ENCODE results near the gene PIK3R1.

- no peak for TF ChIP-seq EP300 (IDR thresholded peaks at IDR 0.05)
- TF ChIP-seq CTCF (IDR thresholded peaks at IDR 0.05), result no peak
- TF ChIP-seq POLR2AphosphoS5 (IDR thresholded peaks at IDR 0.05), result peak in 1 of 2 donors; percentile 8
- no peak for TF ChIP-seq POLR2A (IDR thresholded peaks at IDR 0.05; ENCODE audit: low read depth)
These were observed 81.3 kb downstream of the PIK3R1 start for GRCh38 chr5:68296895-68297294.
